Activated naive CD4-positive, alpha-beta T cell treated with anti-CD3 and anti-CD28 coated beads for 36 hours (primary cell): ENCODE results near the gene ZC3H10. TPM values are rescaled to one million over a fixed set of nuclear protein-coding genes. Genes with fewer than 3 reads are reported as not detected.
"Not testable (repeated sequence)": the region's sequence is repeated elsewhere in the genome, so short reads cannot be mapped to it uniquely, and the experiment has no call there.

Experiments
- CTCF ChIA-PET: fragments of 350-600 bp; sonication (Branson Sonifier 250); formaldehyde crosslinking; loops from one replicate; lab custom pipeline; 2021; ENCODE audit warnings: antibody characterized with exemption; lab: Charles Lee
- DNase-seq: peaks from one replicate; pipeline ENCODE4 v3.0.0-alpha.2; 2020
- H3K27ac Mint-ChIP-seq: one replicate; pipeline ENCODE4 v1.8.0; 2021; ENCODE audit warnings: mild to moderate bottlenecking, mixed read lengths
- H3K27me3 Mint-ChIP-seq: one replicate; pipeline ENCODE4 v1.8.0; 2021; ENCODE audit warnings: low read depth, mixed read lengths
- H3K36me3 Mint-ChIP-seq: one replicate; pipeline ENCODE4 v1.8.0; 2021; ENCODE audit warnings: low read depth, mixed read lengths
- H3K4me1 Mint-ChIP-seq: one replicate; pipeline ENCODE4 v1.8.0; 2021; ENCODE audit warnings: low read depth, mixed read lengths
- H3K4me3 Mint-ChIP-seq: one replicate; pipeline ENCODE4 v1.8.0; 2021; ENCODE audit warnings: mild to moderate bottlenecking, moderate library complexity, mixed read lengths
- H3K9me3 Mint-ChIP-seq: one replicate; pipeline ENCODE4 v1.8.0; 2021; ENCODE audit warnings: mixed read lengths
- intact Hi-C: fragments of 100-400 bp; cut with micrococcal nuclease; formaldehyde crosslinking; loops from one replicate; pipeline ENCODE4 v1.15.1; 2023
- total RNA-seq, 2 experiments: library from RNA; stranded (reverse); gene quantifications; one replicate each; pipeline ENCODE4 v1.2.3, GENCODE V29; 2021

The ZC3H10 gene
- total RNA-seq, 2 experiments from 2014 or later = 6.4 to 6.6 TPM

- Mint-ChIP-seq H3K36me3 (peaks cover 7% of the 10 kb centered on the region), H3K27me3 (no peaks in the 10 kb centered on the region), H3K27ac (peak overlapping the region; percentile 98), H3K4me1 (peaks cover 32% of the 10 kb centered on the region), H3K9me3 (no peaks in the 10 kb centered on the region), H3K4me3 (peak overlapping the region; percentile 84)
- intact Hi-C loops = no loop called here
- no peak for DNase-seq
- CTCF ChIA-PET = interaction anchor here (0.6 to 1.3 kb wide), 5 partner anchors 13 to 413 kb away, joined by 3 to 7 read pairs (median 4); partner anchors contain the start of gene ESYT1
Observed at GRCh38 chr12:56150563-56150962, 32.5 kb downstream of the ZC3H10 start.

- CTCF ChIA-PET = interaction anchor here (0.9 to 1.3 kb wide), 6 partner anchors 9 to 33 kb away, joined by 3 to 10 read pairs (median 4); partner anchors contain the start of gene ZC3H10
- peak; percentile 84 for DNase-seq
- peaks cover 32% of the 10 kb centered on the region for H3K4me1 Mint-ChIP-seq
- peak overlapping the region; percentile 84 for H3K4me3 Mint-ChIP-seq
- peaks cover 9% of the 10 kb centered on the region for H3K36me3 Mint-ChIP-seq
- no peaks in the 10 kb centered on the region for H3K9me3 Mint-ChIP-seq
- H3K27ac Mint-ChIP-seq = peak overlapping the region; percentile 98
- intact Hi-C loops = loop anchor here (1.0 to 2.0 kb wide), 6 partner anchors 9 to 178 kb away; partner anchors contain the start of genes NABP2, PA2G4 and ZC3H10
- no peaks in the 10 kb centered on the region for H3K27me3 Mint-ChIP-seq
Observed at GRCh38 chr12:56151672-56152131, 33.6 kb downstream of the ZC3H10 start.

- peaks cover 10% of the 10 kb centered on the region for H3K36me3 Mint-ChIP-seq
- no peaks in the 10 kb centered on the region for H3K9me3 Mint-ChIP-seq
- intact Hi-C loops = loop anchor here (1.0 to 2.0 kb wide), 6 partner anchors 8 to 179 kb away; partner anchors contain the start of genes NABP2, PA2G4 and ZC3H10
- no peaks in the 10 kb centered on the region for H3K27me3 Mint-ChIP-seq
- CTCF ChIA-PET = interaction anchor here (0.9 to 1.3 kb wide), 6 partner anchors 9 to 34 kb away, joined by 3 to 10 read pairs (median 4); partner anchors contain the start of gene ZC3H10
- DNase-seq = peak; percentile 98
- peak within 1 kb of the TSS; percentile 84 for H3K4me3 Mint-ChIP-seq
- peak within 1 kb of the TSS; percentile 98 for H3K27ac Mint-ChIP-seq
- peaks cover 35% of the 10 kb centered on the region for H3K4me1 Mint-ChIP-seq
Observed at GRCh38 chr12:56152132-56152755, 34.2 kb downstream of the ZC3H10 start, which contains the start of gene MYL6B. Gene MYL6B (plus strand): TSS chr12:56152587. CDS start chr12:56153919, 1,332 bp downstream.

- Mint-ChIP-seq H3K27ac (peak overlapping the region; percentile 98), H3K4me3 (peak overlapping the region; percentile 84), H3K27me3 (no peaks in the 10 kb centered on the region), H3K36me3 (peaks cover 15% of the 10 kb centered on the region), H3K9me3 (no peaks in the 10 kb centered on the region), H3K4me1 (peaks cover 38% of the 10 kb centered on the region)
- CTCF ChIA-PET = interaction anchor here (1.4 kb wide), 1 partner anchor 35 kb away, joined by 7 read pairs; the partner anchor contains the start of gene ZC3H10
- no peak for DNase-seq
- intact Hi-C loops = loop anchor here (1.0 to 2.0 kb wide), 6 partner anchors 7 to 180 kb away; partner anchors contain the start of genes NABP2, PA2G4 and ZC3H10
Observed at GRCh38 chr12:56152756-56153677, 35.0 kb downstream of the ZC3H10 start.

- DNase-seq = no peak
- peaks cover 20% of the 10 kb centered on the region for H3K36me3 Mint-ChIP-seq
- H3K27me3 Mint-ChIP-seq = no peaks in the 10 kb centered on the region
- peak overlapping the region; percentile 84 for H3K4me3 Mint-ChIP-seq
- peaks cover 38% of the 10 kb centered on the region for H3K4me1 Mint-ChIP-seq
- CTCF ChIA-PET = interaction anchor here (1.4 kb wide), 2 partner anchors 35 to 36 kb away, joined by 6 to 7 read pairs; partner anchors contain the start of genes SMARCC2 and ZC3H10
- H3K27ac Mint-ChIP-seq = peak overlapping the region; percentile 42
- no peaks in the 10 kb centered on the region for H3K9me3 Mint-ChIP-seq
- intact Hi-C loops = loop anchor here (2.0 kb wide), 1 partner anchor 71 kb away; the partner anchor contains the start of gene NABP2
Observed at GRCh38 chr12:56153678-56154065, 35.6 kb downstream of the ZC3H10 start.

- no peak for DNase-seq
- CTCF ChIA-PET = interaction anchor here (1.1 to 1.4 kb wide), 3 partner anchors 26 to 36 kb away, joined by 4 to 7 read pairs (median 6); partner anchors contain the start of genes ESYT1, SMARCC2 and ZC3H10
- intact Hi-C loops = no loop called here
- H3K4me3 Mint-ChIP-seq = no peak overlapping the region
- H3K4me1 Mint-ChIP-seq = peaks cover 41% of the 10 kb centered on the region
- no peaks in the 10 kb centered on the region for H3K9me3 Mint-ChIP-seq
- no peak overlapping the region for H3K27ac Mint-ChIP-seq
- H3K27me3 Mint-ChIP-seq = no peaks in the 10 kb centered on the region
- peaks cover 26% of the 10 kb centered on the region for H3K36me3 Mint-ChIP-seq
Observed at GRCh38 chr12:56154246-56154771, 36.2 kb downstream of the ZC3H10 start.

GRCh38 chr12:56154818-56155217, 36.8 kb downstream of the ZC3H10 start:
- Mint-ChIP-seq H3K4me3 (no peak overlapping the region), H3K9me3 (no peaks in the 10 kb centered on the region), H3K36me3 (peaks cover 31% of the 10 kb centered on the region), H3K27ac (no peak overlapping the region), H3K4me1 (peaks cover 46% of the 10 kb centered on the region), H3K27me3 (no peaks in the 10 kb centered on the region)
- CTCF ChIA-PET = interaction anchor here (1.1 to 1.4 kb wide), 3 partner anchors 27 to 37 kb away, joined by 4 to 7 read pairs (median 6); partner anchors contain the start of genes ESYT1, SMARCC2 and ZC3H10
- DNase-seq = no peak
- intact Hi-C loops = no loop called here

GRCh38 chr12:56155256-56155845, 37.3 kb downstream of the ZC3H10 start:
- Mint-ChIP-seq H3K27ac (no peak overlapping the region), H3K36me3 (peaks cover 37% of the 10 kb centered on the region)

GRCh38 chr12:56156464-56157200, 38.6 kb downstream of the ZC3H10 start:
- peak overlapping the region; percentile 96 for H3K4me3 Mint-ChIP-seq
- intact Hi-C loops = not testable (repeated sequence)

More at GRCh38 chr12:56155256-56155845, 37.3 kb downstream of the ZC3H10 start:
- Mint-ChIP-seq H3K4me3 (no peak overlapping the region), H3K9me3 (no peaks in the 10 kb centered on the region), H3K27me3 (no peaks in the 10 kb centered on the region), H3K4me1 (peaks cover 48% of the 10 kb centered on the region)
- intact Hi-C loops = no loop called here
- CTCF ChIA-PET = interaction anchor here (1.0 to 1.5 kb wide), 4 partner anchors 27 to 34 kb away, joined by 3 to 6 read pairs (median 4); partner anchors contain the start of genes ESYT1 and SMARCC2
- no peak for DNase-seq

GRCh38 chr12:56157201-56158028, 39.3 kb downstream of the ZC3H10 start:
- Mint-ChIP-seq H3K9me3 (no peaks in the 10 kb centered on the region), H3K27me3 (no peaks in the 10 kb centered on the region), H3K4me1 (peaks cover 50% of the 10 kb centered on the region), H3K27ac (peak overlapping the region; percentile 95), H3K36me3 (peaks cover 46% of the 10 kb centered on the region), H3K4me3 (peak overlapping the region; percentile 96)
- CTCF ChIA-PET = interaction anchor here (0.6 to 6.7 kb wide), 6 partner anchors 15 to 135 kb away, joined by 3 to 43 read pairs (median 4); partner anchors contain the start of gene SMARCC2
- intact Hi-C loops = loop anchor here (1.0 to 2.0 kb wide), 3 partner anchors 31 to 227 kb away; partner anchors contain the start of gene DGKA
- peak; percentile 60 for DNase-seq

More at GRCh38 chr12:56156464-56157200, 38.6 kb downstream of the ZC3H10 start:
- not testable (repeated sequence) for H3K27me3 Mint-ChIP-seq, DNase-seq, H3K9me3 Mint-ChIP-seq
- Mint-ChIP-seq H3K4me1 (peaks cover 48% of the 10 kb centered on the region), H3K36me3 (peaks cover 44% of the 10 kb centered on the region), H3K27ac (peak overlapping the region; percentile 95)
- CTCF ChIA-PET = interaction anchor here (0.6 to 1.5 kb wide), 7 partner anchors 14 to 134 kb away, joined by 3 to 5 read pairs (median 3); partner anchors contain the start of gene SMARCC2
